GM21576 (cell line): ENCODE measurements around the gene PBLD.

ENCODE experiments used
- ATAC-seq: cut with Tn5 transposase; IDR thresholded peaks from one replicate; pipeline ENCODE4 v1.9.1; 2021; ENCODE audit warnings: mild to moderate bottlenecking, moderate library complexity; ENCODE audit not compliant: unreplicated experiment

PBLD gene

GRCh38 chr10:68332259-68333057 lies at the start of gene PBLD:
Gene PBLD (minus strand): TSS chr10:68332928. CDS start chr10:68306844, 26,084 bp downstream.
- peak; percentile 25 for ATAC-seq

- ATAC-seq = no peak
Measured at GRCh38 chr10:68371604-68372003, 38.9 kb upstream of the PBLD start.

GRCh38 chr10:68367121-68367520 lies 34.4 kb upstream of the PBLD start:
- ATAC-seq = no peak

- no peak for ATAC-seq
Measured at GRCh38 chr10:68366600-68366999, 33.9 kb upstream of the PBLD start.

- ATAC-seq = no peak
Measured at GRCh38 chr10:68365611-68366010, 32.9 kb upstream of the PBLD start.

- ATAC-seq = no peak
Measured at GRCh38 chr10:68364101-68364886, 31.6 kb upstream of the PBLD start.

- no peak for ATAC-seq
Measured at GRCh38 chr10:68362590-68362989, 29.9 kb upstream of the PBLD start.

GRCh38 chr10:68359189-68359588 lies 26.5 kb upstream of the PBLD start:
- no peak for ATAC-seq

GRCh38 chr10:68353537-68353936 lies 20.8 kb upstream of the PBLD start:
- ATAC-seq = no peak

- no peak for ATAC-seq
Measured at GRCh38 chr10:68348265-68348741, 15.6 kb upstream of the PBLD start.

- ATAC-seq = no peak
Measured at GRCh38 chr10:68346774-68347173, 14.0 kb upstream of the PBLD start.

GRCh38 chr10:68345621-68346020 lies 12.9 kb upstream of the PBLD start:
- ATAC-seq = no peak

- no peak for ATAC-seq
Measured at GRCh38 chr10:68342909-68343516, 10.3 kb upstream of the PBLD start.

- no peak for ATAC-seq
Measured at GRCh38 chr10:68340358-68341080, 7.8 kb upstream of the PBLD start.

- ATAC-seq = no peak
Measured at GRCh38 chr10:68336754-68337351, 4.1 kb upstream of the PBLD start.

- ATAC-seq = no peak
Measured at GRCh38 chr10:68334672-68335467, 2.1 kb upstream of the PBLD start.

GRCh38 chr10:68333440-68334431 lies 1.0 kb upstream of the PBLD start:
- ATAC-seq = no peak

GRCh38 chr10:68333058-68333395 lies 299 bp upstream of the PBLD start:
- ATAC-seq = no peak
